Omental fat pad (tissue), 4 donors: ENCODE measurements around the gene UCN. TPM values are rescaled to one million over a fixed set of nuclear protein-coding genes. Genes with fewer than 3 reads are reported as not detected.
"Not testable (repeated sequence)": the region's sequence is repeated elsewhere in the genome, so short reads cannot be mapped to it uniquely, and the experiment has no call there.

ENCODE experiments used
- ATAC-seq: fragments of 150-250 bp; one replicate; pipeline ENCODE4 v1.9.1; 2016; ENCODE audit warnings: mild to moderate bottlenecking, moderate library complexity; ENCODE audit not compliant: low FRiP score
- DNase-seq: peaks from one replicate; pipeline ENCODE4 v3.0.0-alpha.2; 2019; ENCODE audit warnings: low spot score
- CTCF ChIP-seq, 3 donors: fragments of 450-650 bp; IDR thresholded peaks; one replicate each; pipeline ENCODE4 v1.5.1; 2016 to 2017; ENCODE audit warnings: antibody characterized with exemption in 3 of 3, mild to moderate bottlenecking in 3 of 3, moderate library complexity in 2 of 3
- total RNA-seq, 4 donors: library from RNA; depleted of rRNA; stranded (reverse); fragments of >200 nt; gene quantifications; one replicate each; pipeline ENCODE4 v1.1.0, GENCODE V29; 2016

UCN gene
- total RNA-seq, 4 donors from 2014 or later, result 1.4 to 4.9 (median 2.3) TPM

- ATAC-seq, result no peak
- TF ChIP-seq CTCF (IDR thresholded peaks at IDR 0.05), result no peak
- no peak for DNase-seq
Measured at GRCh38 chr2:27323596-27324285, 15.5 kb upstream of the UCN start.

- ATAC-seq (peak; percentile 86), DNase-seq (peak; percentile 82)
- no peak for TF ChIP-seq CTCF (IDR thresholded peaks at IDR 0.05)
Measured at GRCh38 chr2:27322766-27323595, 14.7 kb upstream of the UCN start, which contains the start of gene MPV17. MPV17 (minus strand) TSS chr2:27323097; CDS start chr2:27322517, 580 bp downstream.

DNA sequence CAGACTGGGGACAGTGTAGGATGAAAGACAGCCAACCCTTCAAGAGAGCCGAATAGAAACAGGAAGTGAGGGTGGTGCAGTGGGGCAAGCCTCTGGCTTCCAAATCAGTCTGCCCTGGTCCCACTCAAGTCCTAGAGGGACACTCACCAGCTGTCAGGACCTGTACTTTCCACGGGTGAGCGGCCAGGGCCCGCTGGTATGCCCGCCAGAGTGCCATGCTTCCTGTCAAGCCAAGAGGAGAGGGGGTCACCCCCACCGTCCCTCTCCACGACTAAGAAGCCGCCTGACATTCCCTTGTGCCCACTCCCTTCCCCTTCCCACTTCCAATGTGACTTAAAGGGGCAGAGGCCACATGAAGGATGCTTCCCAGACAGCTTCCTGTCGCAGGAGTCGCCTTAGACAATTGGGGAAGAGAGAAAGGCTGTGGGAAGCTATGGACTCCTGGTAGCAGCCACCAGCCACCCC, 14.1 kb upstream of the UCN start:
- TF ChIP-seq CTCF (IDR thresholded peaks at IDR 0.05), result no peak
- no peak for ATAC-seq
- no peak for DNase-seq

DNA sequence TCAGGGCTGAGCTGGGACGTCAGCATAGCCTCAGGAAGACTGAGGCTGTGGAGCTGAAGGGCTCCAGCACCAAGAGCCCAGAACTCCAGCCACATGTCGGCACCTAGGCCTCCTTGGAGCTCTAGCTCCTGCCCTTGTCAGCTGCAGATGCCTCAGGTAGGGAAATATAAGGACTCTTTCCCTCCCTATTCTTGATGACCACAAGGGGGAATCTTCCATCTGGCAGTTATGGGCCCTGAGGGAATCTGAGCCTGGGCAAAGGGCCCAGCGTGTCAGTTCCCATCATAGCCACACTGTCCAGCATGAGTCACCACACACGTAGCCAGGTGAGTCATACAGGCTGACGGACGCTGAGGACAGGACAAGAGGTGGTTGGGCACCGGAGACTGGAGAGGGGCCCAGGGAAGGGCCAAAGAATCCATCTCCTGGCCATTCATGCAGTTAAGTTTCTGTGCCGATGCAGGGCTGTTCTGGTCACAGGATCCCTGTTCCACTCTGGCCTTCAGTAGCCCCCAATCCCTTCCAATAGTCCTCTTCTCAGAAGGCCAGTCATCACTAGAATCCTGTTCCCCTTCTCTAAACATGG, 12.8 kb upstream of the UCN start:
- no peak for TF ChIP-seq CTCF (IDR thresholded peaks at IDR 0.05)
- DNase-seq (peak; percentile 59), ATAC-seq (peak; percentile 94)

GRCh38 chr2:27319839-27320238, 11.6 kb upstream of the UCN start:
- not testable (repeated sequence) for DNase-seq, ATAC-seq

- TF ChIP-seq CTCF (IDR thresholded peaks at IDR 0.05), result no peak
- DNase-seq (no peak), ATAC-seq (no peak)
Measured at GRCh38 chr2:27316655-27317412, 8.6 kb upstream of the UCN start.

DNA sequence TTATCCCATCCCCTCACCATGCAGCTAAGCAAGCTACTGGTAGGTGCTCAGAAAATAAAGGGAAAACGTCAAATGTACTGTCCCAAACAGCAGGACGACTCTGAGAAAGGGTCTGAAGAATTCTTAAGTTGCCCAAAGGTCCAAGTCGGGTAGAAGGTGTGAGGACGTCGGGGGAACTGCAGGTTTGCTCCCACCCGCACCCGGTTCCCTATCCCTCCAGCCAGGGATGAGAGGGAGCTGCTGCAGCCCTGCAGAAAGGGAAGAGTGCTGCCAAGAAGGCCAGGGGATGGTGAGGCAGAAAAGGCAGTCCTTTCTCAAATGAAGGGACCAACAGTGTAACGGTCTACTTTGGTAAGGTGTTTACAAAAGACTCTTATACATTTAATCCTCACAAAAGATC, 6.9 kb upstream of the UCN start:
- no peak for ATAC-seq
- no peak for DNase-seq
- TF ChIP-seq CTCF (IDR thresholded peaks at IDR 0.05), result no peak
